ENCODE results near the gene HMSD.
"Not testable (repeated sequence)": the region's sequence is repeated elsewhere in the genome, so short reads cannot be mapped to it uniquely, and the experiment has no call there.

Gene HMSD, protein sequence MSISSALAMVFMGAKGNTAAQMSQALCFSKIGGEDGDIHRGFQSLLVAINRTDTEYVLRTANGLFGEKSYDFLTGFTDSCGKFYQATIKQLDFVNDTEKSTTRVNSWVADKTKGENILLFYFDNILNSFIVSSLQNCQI

DNA sequence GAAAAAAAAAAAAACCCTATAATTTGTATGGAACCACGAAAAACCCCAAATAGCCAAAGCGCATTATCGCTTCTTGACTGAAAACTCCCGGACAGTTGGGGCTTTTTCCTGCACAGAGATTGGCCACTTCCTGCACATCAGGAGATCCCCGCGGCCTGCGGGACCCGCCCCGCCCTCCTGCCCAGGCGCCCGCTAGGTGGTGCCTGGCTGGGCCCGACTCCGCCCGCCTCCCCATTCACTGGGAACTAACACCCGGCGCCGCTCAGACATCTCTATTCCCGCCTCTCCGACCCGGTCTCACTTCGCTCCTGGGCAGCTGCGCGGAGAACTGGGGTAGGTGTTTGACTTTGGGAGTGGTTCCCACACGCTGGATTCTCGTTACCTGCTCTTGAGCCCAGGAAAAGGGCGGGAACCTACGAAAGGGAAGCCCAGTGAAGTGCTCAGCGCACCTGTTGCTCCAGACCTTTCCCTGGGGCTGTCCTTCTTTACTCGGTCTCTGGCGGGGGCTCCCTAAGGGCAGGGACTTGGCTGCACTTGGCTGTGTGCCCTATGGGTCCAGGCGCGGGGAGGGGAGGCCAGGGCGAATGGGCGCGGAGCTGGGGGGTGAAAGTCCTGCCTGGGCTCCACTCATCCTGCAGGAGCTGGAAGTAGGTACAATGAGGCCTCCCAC lies at the start of gene HMSD:
Gene HMSD (plus strand): TSS at position 234 of the 670 bp plus-strand sequence. CDS start 4,155 bp downstream, outside the sequence.
- DNase-seq, result peak; percentile 57

DNA sequence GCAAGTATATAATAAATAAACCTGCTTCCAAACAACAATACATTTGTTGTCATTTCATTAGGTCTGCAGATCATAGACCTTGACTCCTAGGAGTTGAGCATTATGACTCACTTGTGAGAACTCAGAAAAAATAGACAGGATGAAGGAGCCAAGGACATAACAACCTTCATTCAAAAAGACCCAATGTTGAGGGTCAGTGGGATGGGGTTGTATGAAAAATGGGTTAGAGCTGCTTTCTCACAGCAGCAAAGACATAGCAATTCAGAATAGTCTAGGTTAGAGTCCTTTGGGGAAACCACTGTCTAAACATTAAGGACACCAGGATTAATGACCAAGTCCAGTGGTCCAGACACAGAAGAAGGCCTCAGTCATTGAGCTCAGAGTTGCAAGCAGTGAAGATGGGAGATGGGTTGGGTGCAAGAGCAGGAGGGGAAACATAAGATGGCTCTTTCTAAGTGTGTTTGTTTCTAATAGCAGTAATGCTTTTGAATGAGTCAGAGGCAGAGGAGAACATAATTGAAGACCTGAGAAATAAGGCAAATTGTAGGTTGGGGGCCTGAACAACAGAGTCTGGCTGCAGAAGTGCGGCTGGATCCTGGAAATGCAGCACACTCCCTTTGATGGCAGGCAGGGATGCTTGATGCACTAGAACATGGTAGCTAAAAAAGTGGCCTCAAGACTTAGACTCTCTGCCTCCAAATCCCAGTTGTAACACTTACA lies 45.1 kb upstream of the HMSD start:
- no peak for DNase-seq

- DNase-seq, result no peak
Observed at GRCh38 chr18:63904694-63905093, 44.4 kb upstream of the HMSD start.

DNA sequence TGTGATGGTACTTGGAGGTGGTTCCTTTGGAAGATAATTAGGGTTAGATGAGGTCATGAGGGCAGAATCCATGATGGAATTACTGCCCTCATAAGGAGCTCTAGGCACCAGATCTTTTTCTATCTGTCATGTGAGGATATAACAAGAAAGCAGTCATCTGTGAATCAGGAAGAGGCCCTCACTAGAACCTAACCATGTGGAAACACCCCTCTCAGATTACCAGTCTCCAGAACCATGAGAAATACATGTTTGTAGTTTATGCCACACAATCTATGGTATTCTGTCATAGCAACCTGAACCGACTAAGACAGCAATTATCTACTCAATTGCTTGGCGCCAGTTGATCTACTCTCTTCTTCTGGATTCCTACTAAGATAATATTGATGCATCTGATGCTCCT lies 43.7 kb upstream of the HMSD start:
- no peak for DNase-seq

GRCh38 chr18:63906056-63906455 lies 43.0 kb upstream of the HMSD start:
- DNase-seq, result no peak

- no peak for DNase-seq
Observed at GRCh38 chr18:63907664-63908063, 41.4 kb upstream of the HMSD start, which contains the start of gene SERPINB10. SERPINB10 (plus strand) TSS chr18:63907958; CDS start chr18:63915511, 7,553 bp downstream.

GRCh38 chr18:63908858-63909257 lies 40.2 kb upstream of the HMSD start:
- DNase-seq, result no peak

GRCh38 chr18:63909870-63910269 lies 39.2 kb upstream of the HMSD start:
- no peak for DNase-seq

DNA sequence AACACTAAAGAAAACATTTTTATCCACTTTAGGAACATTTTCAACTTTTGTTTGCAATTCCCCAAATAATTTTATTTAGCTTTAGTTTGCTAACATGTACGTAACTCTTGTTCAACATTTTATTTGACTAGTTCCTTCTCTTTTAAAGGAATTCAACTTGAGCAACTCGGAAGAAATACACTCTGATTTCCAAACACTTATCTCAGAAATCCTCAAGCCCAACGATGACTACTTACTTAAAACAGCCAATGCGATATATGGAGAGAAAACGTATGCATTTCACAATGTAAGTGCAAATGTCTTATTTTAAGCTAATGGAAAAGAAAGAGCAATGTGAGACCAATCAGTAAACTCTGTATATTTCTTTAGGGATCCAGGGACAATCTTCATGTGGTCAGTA lies 31.3 kb upstream of the HMSD start:
- no peak for DNase-seq

DNA sequence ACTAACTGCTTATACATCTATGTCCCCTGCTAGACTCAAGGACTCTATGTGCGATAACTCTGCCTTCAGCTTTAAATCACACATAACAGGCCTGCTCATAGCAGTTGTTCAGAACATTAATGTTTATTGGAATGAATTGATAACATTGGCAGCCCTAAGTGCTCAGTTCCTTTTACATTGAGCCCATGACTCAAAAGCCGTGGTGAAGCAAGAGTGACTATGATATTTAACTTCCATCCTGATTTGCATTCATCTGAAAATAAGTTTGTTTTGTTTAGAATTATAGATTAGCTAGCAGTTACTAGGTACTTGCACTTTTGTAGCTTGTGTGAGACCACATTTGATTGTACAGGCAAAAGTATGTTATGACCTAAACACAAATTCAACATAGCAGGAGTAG lies 27.1 kb upstream of the HMSD start:
- DNase-seq, result no peak

DNA sequence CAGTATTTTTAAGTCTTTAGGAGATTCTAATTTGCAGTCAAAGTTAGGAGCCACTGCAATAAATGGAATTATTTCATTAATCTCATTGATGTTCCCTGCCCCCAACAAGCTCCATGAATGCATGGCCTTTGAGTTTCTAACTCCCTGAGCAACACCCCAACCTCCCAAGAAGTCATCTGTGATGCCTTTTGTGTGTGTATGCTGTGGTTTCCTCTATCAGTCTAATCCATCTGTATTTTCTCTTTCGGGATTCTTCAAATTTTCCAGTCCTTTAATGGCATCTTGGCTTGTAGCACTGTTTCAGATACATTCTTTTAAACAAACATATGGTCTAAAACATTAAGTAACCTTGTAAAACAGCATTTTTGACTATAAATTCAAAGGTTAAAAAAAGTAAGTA lies 24.6 kb upstream of the HMSD start:
- DNase-seq, result no peak

- no peak for DNase-seq
Observed at GRCh38 chr18:63928331-63928730, 20.8 kb upstream of the HMSD start.

- not testable (repeated sequence) for DNase-seq
Observed at GRCh38 chr18:63929369-63929768, 19.7 kb upstream of the HMSD start.

- DNase-seq, result no peak
Observed at GRCh38 chr18:63930773-63931354, 18.2 kb upstream of the HMSD start.

DNA sequence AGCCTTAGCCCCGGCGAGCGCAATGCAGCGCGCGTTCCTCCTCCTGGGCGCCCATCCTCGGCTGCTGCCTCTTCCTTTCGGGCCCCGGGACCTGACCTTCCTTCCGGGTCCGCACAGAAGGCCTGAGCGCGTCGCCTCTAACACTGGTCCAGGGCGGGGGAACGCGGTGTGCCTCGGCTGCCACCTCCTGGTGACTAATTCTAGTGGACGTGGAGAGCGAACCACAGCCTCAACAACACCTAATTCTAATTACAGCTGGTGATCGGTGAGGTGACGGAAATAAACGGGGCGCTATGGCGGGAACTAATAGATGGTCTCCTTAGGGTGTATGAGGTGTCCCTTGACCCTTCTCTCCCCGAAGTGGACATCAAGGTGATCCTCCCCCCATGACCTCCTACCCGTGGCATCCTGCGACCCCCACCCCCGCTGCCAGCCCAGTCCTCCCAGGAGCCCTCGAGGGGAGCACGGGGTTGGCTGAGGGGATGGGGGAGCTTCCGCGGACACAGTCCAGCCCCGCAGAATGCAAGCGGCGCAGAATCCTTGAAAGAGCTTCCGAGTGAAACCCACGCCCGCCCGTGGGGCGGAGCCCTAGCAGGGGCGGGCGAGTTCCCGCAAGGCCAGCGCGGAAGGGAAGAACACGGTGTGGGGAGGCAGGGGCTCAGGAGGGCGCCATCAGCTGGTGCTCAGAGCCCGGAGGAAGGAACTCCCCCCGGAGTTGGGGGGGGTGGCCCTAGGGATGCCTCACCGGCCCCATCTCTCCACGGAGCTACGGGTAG lies 12.8 kb upstream of the HMSD start:
- peak; percentile 64 for DNase-seq

- DNase-seq, result no peak
Observed at GRCh38 chr18:63936932-63937393, 12.1 kb upstream of the HMSD start.

DNA sequence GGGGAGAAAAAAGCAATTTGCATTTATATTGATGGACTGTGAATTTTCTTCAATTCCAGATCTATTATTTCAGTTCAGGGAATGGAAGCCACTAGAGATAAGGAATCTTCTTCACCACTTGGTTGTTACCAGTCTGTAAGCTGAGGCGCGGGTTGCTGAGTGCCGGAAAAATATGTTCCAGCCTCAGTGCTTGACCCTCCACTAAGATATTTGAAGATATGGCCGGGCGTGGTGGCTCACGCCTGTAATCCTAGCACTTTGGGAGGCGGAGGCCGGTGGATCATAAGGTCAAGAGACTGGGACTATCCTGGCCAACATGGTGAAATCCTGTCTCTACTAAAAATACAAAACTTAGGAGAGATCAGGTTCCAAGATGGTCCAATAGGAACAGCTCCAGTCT lies 9.1 kb upstream of the HMSD start:
- no peak for DNase-seq

DNA sequence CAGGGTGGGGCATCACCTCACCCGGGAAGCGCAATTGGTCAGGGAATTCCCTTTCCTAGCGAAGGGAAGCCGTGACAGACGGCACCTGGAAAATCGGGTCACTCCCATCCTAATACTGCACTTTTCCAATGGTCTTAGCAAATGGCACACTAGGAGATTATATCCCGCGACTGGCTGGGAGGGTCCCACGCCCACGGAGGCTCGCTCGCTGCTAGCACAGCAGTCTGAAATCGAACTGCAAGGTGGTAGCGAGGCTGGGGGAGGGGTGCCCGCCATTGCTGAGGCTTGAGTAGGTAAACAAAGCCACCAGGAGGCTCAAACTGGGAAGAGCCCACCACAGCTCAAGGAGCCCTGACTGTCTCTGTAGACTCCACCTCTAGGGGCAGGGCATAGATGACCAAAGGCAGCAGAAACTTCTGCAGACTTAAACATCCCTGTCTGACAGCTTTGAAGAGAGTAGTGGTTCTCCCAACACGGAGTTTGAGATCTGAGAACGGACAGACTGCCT lies 8.5 kb upstream of the HMSD start:
- DNase-seq, result not testable (repeated sequence)

DNA sequence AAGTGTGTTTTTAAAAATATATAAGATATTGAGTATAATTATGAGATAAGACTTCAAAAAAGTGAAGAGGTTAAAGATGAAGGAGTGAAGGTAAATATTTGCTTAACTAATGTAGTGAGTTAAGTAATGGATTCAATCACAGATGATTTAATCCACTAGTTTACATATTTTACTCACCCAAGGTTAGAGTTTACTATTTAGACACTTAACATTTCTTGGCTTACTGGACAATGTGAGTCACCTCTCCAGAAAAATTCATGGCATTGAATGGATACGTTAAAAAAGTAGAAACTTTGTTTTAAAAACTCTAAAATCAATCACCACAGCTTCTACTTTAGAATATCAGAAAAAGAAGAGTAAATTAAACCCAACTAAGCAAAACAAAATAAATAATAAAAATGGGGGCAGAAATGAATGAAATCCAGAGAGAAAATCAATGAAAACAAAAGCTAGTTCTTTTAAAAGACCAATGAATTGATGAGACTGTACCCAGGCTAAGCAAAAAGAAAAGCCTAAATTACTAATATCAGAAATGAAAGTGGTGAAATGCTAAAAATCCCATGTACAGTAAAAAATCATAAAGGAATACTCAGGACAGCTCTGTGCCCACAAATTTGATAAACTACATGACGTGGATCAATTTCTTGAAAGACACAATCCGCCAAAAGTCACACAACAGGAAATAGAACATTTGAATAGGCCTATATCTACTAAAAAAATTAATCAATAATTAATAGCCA lies 1.9 kb upstream of the HMSD start:
- DNase-seq, result no peak

DNA sequence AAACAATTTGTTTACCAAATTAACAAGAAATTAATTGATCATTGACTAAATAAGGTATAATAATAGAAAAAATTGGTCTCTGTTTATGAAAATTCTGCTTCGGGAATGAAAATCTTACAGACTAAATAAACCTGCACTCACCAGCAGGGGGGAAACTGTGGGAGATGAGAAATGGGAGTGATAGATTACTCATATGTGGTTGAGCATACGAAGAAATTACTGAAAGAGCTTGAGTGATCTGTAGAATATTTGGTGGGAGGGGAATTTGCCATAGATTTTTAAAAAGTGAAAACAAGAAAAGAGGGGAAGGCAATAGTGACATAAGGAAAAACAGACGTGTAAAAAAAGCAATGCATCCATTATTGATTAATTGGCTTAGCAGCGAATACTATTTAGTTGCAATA lies 2.2 kb downstream of the HMSD start:
- no peak for DNase-seq

DNA sequence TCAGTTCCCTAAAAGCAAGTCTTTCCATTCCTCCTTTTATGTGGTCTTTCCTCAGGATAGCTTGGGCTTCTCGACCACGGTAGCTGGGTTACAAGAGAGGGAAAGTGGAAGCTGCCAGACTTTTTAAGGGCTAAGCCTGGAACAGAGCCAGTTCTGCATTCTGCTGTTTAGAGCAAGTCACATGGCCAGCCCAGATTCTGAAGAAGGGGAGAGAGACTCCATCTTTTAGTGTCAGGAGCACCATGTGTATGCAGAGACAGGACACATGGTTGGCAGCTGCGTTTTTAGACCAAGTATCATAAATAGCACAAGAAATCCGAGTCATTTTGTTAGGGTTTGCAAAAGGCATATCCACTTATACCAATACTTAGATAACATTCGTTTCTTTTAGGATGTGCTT lies 4.7 kb downstream of the HMSD start:
- DNase-seq, result no peak

- DNase-seq, result no peak
Observed at GRCh38 chr18:63956755-63957154, 7.7 kb downstream of the HMSD start.

All from CD4-positive, alpha-beta T cell treated with Interleukin-12 subunit alpha and Interleukin-12 subunit beta, for 1 hour (primary cell).